LNCAP (cell line): ENCODE measurements around the gene HDAC4.

Source experiments
- TF ChIP-seq, protein P1 (sequence below): fragments of 450-650 bp; IDR thresholded peaks from 2 replicates; pipeline ENCODE4 v1.5.1; 2017; ENCODE audit warnings: mild to moderate bottlenecking

Gene HDAC4

GRCh38 chr2:239253701-239254436 lies 147.0 kb downstream of the HDAC4 start:
- TF ChIP-seq, protein P1, sequence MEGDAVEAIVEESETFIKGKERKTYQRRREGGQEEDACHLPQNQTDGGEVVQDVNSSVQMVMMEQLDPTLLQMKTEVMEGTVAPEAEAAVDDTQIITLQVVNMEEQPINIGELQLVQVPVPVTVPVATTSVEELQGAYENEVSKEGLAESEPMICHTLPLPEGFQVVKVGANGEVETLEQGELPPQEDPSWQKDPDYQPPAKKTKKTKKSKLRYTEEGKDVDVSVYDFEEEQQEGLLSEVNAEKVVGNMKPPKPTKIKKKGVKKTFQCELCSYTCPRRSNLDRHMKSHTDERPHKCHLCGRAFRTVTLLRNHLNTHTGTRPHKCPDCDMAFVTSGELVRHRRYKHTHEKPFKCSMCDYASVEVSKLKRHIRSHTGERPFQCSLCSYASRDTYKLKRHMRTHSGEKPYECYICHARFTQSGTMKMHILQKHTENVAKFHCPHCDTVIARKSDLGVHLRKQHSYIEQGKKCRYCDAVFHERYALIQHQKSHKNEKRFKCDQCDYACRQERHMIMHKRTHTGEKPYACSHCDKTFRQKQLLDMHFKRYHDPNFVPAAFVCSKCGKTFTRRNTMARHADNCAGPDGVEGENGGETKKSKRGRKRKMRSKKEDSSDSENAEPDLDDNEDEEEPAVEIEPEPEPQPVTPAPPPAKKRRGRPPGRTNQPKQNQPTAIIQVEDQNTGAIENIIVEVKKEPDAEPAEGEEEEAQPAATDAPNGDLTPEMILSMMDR = no peak

DNA sequence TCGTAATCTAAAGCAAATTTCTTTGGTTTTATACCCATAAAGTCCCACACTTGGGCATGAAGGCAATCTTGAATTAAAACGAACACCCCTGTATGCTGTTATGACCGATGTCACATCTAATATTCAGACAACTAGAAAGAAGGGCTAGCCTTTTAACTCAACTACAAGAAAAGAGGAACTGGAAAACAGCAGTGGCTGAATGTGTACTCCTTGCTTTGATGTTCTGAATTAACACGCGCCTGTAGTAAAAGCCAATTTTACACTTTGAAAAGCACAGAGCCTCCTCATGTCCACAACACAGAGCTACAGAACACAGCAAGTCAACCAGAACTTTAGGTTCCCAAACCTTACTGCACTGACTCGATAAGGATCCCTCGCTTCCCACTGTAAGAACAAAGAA lies 147.6 kb downstream of the HDAC4 start:
- TF ChIP-seq, protein P1 = no peak

GRCh38 chr2:239252801-239253200 lies 148.0 kb downstream of the HDAC4 start:
- TF ChIP-seq, protein P1 = no peak

DNA sequence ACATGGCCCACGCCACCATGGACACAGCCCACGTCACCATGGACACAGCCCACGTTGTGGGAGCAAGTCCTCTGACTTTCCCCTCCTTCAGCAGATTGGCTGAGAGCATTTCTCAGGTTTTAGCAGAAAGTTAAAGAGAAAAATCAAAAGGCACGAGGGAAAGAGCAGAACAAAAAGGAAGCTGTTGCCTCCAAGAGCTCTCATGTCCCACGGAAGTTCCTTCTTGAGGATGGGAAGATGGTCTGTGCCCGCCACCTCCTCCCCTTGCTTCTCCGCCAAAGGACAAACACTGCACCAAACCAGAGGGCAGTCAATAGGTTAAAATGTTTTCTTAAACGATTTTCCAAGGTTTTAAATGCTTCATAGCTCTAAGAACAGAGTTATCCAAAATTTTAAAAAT lies 148.4 kb downstream of the HDAC4 start:
- TF ChIP-seq, protein P1 = no peak

DNA sequence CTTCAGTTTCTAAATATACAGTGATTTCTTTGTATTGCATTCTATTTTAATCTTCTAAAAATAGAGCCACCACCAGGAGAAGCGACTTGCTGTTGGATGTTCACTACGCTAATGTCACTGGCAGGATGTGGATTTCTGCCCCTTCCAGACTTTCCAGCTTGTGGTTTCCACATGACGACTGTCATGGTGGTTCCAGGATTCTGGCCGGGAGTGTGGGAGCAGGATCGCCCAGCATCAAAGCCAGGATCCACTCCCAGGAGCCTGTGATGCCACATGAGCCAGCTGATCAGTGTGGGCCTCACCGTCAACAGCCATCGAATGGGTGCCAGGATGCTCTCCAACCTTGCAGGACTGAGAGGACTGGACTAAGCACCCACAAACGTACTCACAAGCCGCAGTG lies 148.8 kb downstream of the HDAC4 start:
- TF ChIP-seq, protein P1 = no peak

GRCh38 chr2:239250216-239251081 lies 150.4 kb downstream of the HDAC4 start:
- TF ChIP-seq, protein P1 = no peak

GRCh38 chr2:239249776-239250175 lies 151.0 kb downstream of the HDAC4 start:
- TF ChIP-seq, protein P1 = no peak
